ENCODE measurements around the gene ZNF536.

ZNF536 gene

DNA sequence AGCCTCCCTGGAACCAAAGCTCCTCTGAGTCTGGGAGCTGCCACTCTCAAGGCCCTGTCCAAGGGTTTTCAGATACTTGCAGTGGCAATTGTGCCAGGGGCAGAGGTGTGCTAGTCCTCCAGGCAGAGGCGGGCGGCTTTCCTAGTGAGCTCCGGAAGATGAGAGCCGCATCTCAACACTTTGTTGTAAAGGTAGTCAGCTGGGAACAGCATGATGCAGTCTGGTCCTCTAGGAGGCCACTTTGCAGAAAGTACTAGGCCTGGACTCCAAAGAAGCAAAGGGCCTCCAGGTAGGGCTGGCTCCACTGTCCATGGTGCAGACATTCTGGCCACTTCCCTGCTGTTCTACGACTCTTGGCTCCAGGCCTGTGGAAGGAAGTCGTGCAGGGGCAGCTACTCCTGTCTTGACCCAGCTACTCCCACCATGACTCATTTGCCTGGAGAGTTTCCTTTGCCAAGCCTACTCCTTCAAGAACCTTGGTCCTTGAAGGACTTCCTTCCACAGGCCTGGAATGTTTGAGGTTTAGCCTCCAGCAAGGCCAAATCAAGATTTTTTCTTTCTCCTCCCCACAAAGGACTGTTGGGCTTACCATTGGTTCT lies 9.9 kb upstream of the ZNF536 start:
- TF ChIP-seq, protein P1, sequence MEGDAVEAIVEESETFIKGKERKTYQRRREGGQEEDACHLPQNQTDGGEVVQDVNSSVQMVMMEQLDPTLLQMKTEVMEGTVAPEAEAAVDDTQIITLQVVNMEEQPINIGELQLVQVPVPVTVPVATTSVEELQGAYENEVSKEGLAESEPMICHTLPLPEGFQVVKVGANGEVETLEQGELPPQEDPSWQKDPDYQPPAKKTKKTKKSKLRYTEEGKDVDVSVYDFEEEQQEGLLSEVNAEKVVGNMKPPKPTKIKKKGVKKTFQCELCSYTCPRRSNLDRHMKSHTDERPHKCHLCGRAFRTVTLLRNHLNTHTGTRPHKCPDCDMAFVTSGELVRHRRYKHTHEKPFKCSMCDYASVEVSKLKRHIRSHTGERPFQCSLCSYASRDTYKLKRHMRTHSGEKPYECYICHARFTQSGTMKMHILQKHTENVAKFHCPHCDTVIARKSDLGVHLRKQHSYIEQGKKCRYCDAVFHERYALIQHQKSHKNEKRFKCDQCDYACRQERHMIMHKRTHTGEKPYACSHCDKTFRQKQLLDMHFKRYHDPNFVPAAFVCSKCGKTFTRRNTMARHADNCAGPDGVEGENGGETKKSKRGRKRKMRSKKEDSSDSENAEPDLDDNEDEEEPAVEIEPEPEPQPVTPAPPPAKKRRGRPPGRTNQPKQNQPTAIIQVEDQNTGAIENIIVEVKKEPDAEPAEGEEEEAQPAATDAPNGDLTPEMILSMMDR (IDR thresholded peaks at IDR 0.05; ENCODE audit: control extremely low read depth, extremely low read depth, low read depth, missing control alignments) = no peak
- DNase-seq (ENCODE audit: extremely low spot score) = no peak
- POLR2A ChIA-PET = no interaction called here
- CTCF ChIA-PET = interaction anchor here (0.9 kb wide), 1 partner anchor 19 kb away, joined by 3 read pairs; no protein-coding TSS in a partner anchor

DNA sequence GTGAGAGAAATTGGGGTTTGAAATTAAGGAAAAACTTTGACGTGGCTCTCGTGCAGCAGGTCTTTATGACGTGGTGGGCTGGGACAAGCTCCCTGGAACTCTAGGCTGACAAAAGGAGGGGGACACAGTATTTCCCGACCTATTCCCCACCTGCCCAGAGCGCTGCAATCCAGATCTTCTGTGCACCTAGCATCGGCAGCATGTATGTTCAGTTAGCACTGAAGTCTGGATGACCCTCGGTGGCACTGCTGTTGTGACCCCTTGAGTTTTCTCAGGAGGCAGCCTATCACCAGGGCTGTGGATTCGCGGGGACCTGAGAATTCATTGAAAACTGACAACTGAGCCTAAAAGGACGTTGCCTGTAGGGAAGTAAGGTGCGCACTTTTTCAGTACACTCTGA lies 9.1 kb upstream of the ZNF536 start:
- DNase-seq (ENCODE audit: extremely low spot score) = no peak
- ChIA-PET POLR2A (no interaction called here), CTCF (no interaction called here)
- TF ChIP-seq, protein P1 (IDR thresholded peaks at IDR 0.05; ENCODE audit: control extremely low read depth, extremely low read depth, low read depth, missing control alignments) = no peak

DNA sequence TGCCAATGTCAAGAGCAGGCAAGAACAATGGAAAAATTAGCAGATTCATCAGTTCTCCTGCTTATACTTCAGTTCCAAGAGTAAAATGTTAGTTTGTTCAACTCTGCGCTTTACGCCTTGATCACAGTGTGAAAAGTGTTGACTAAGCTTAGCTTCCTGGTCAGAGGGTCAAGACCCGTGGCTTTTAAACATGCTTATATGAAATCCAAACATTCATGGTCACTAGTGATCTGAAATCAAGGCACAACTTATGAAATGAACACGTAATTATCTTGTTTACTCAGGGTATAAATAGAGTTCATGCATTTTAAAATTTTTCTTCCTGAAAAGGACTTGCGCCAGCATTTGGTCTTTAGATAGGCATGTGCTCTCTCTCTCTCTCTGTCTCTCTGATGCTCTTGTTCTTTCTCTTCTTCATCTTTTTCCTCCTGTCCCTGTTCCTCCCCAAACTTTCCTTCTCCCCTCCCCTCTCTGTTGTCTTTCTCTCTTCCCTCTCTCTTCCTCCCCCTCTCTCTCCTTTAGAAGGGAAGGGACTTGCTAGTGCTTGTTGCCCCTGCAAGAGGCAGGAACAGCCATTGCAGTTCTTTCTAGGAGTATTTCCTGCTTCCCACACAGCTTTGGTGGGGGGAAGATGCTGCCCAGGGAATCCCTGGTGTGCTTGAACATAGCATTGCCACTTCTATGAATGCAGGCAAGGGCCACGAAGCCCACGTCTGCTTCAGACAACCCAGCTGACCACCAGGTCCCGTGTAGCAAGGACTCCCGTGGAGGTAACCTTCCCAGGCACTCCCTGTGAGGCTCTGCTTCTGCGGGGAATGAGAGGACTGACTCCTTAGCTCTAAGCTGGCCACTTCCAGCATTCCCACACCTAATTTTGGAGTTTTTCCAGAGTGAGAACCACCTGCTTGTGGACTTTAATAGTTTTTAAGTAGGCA lies 7.1 kb upstream of the ZNF536 start:
- ChIA-PET POLR2A (no interaction called here), CTCF (no interaction called here)
- TF ChIP-seq, protein P1 (IDR thresholded peaks at IDR 0.05; ENCODE audit: control extremely low read depth, extremely low read depth, low read depth, missing control alignments) = no peak
- no peak for DNase-seq (ENCODE audit: extremely low spot score)

DNA sequence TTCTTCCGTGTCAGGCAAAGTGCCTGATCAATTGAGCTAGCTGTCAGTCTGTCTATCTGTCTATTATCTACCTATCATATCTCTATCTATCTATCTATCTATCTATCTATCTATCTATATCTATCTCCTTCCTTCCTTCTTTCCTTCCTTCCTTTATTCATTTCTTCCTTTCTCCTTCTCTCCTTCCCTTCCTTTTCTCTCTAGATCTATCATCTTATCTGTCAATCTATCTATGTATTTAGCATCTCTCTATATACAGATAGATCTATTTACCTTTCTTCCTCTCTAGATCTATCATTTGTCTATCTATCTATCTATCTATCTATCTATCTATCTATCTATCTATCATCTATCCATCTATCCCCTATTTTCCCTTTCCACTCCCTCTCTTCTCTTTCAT lies 5.9 kb upstream of the ZNF536 start:
- CTCF ChIA-PET = no interaction called here
- TF ChIP-seq, protein P1 (IDR thresholded peaks at IDR 0.05; ENCODE audit: control extremely low read depth, extremely low read depth, low read depth, missing control alignments) = no peak
- POLR2A ChIA-PET = no interaction called here
- DNase-seq (ENCODE audit: extremely low spot score) = no peak

DNA sequence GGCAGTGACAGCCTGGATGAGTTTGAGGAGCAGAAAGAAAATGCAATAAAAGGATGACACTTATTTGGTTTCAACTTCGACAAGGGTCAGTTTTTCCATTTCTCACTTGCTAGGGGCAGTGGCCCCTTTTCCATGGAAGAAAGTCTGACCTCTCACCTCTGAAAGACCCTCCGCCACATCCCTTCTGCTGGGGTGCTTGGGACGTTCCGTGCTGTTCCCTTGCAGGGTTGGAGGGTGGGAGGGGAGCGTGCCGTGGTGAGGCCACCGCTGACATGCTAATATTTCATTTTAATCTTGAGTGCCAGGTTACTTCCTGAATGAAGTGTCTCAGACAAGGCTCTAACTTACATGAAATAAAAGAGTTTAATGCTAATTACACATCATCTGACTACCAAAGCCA lies 5.2 kb upstream of the ZNF536 start:
- CTCF ChIA-PET = no interaction called here

DNA sequence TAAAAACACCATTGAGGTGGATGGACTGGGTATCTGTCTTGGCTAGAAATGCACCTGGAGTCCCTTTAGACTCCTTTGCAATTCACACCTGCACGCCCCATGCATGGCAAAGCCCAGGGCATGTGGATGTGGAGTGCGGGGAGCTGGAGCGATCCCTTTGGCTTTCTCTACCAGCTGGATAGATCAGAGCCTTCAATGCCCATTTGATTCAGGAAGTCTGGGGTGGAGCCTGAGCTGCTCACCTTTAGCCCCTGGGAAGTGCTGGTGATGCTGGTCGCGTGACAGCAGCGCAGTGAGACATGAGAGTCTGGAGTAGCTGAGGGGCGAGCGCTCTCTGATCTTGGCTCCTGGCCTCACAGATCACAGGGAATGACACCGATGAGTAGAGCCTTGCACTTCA lies 4.8 kb upstream of the ZNF536 start:
- no peak for DNase-seq (ENCODE audit: extremely low spot score)
- TF ChIP-seq, protein P1 (IDR thresholded peaks at IDR 0.05; ENCODE audit: control extremely low read depth, extremely low read depth, low read depth, missing control alignments) = no peak
- ChIA-PET CTCF (interaction anchor here (0.7 kb wide), 1 partner anchor 11 kb away, joined by 3 read pairs; no protein-coding TSS in a partner anchor), POLR2A (no interaction called here)

More for the DNA sequence above, 5.2 kb upstream of the ZNF536 start:
- POLR2A ChIA-PET = no interaction called here
- no peak for DNase-seq (ENCODE audit: extremely low spot score)
- TF ChIP-seq, protein P1 (IDR thresholded peaks at IDR 0.05; ENCODE audit: control extremely low read depth, extremely low read depth, low read depth, missing control alignments) = no peak
